KG1 (cell line): Measurements from ENCODE around the gene CHAF1A.

Experiments used
- DNase-seq: peaks from one replicate; lab custom pipeline; 2025; lab: John Stamatoyannopoulos, UW

Gene CHAF1A

GRCh38 chr19:4456843-4457653 is 54.6 kb downstream of the CHAF1A start:
- no peak for DNase-seq

GRCh38 chr19:4457654-4458395 is 55.4 kb downstream of the CHAF1A start, which contains the start of gene UBXN6:
TSS of gene UBXN6 (minus strand) at chr19:4457794. CDS start at chr19:4457697, 97 bp downstream.
- peak; percentile 90 for DNase-seq

GRCh38 chr19:4464815-4465581 is 62.6 kb downstream of the CHAF1A start:
- DNase-seq = no peak

- no peak for DNase-seq
These were observed 65.4 kb downstream of the CHAF1A start for GRCh38 chr19:4467835-4468234.

GRCh38 chr19:4471403-4472173 is 69.1 kb downstream of the CHAF1A start:
- DNase-seq = peak; percentile 100

- DNase-seq = no peak
These were observed 69.9 kb downstream of the CHAF1A start, which contains the start of gene HDGFL2 for GRCh38 chr19:4472174-4472974. TSS of gene HDGFL2 (plus strand) at chr19:4472297. CDS start at chr19:4472351, 54 bp downstream.

- no peak for DNase-seq
These were observed 70.7 kb downstream of the CHAF1A start for GRCh38 chr19:4473011-4473762.

GRCh38 chr19:4473763-4474513 is 71.5 kb downstream of the CHAF1A start:
- no peak for DNase-seq

- DNase-seq = no peak
These were observed 72.1 kb downstream of the CHAF1A start for GRCh38 chr19:4474514-4475022.

- no peak for DNase-seq
These were observed 74.8 kb downstream of the CHAF1A start for GRCh38 chr19:4477034-4477801.

GRCh38 chr19:4482721-4483364 is 80.4 kb downstream of the CHAF1A start:
- DNase-seq = no peak

GRCh38 chr19:4483385-4483784 is 80.9 kb downstream of the CHAF1A start:
- DNase-seq = no peak

- DNase-seq = no peak
These were observed 85.1 kb downstream of the CHAF1A start for GRCh38 chr19:4487572-4487971.

GRCh38 chr19:4488496-4488895 is 86.1 kb downstream of the CHAF1A start:
- DNase-seq = no peak

GRCh38 chr19:4491446-4491845 is 89.0 kb downstream of the CHAF1A start:
- DNase-seq = no peak

- DNase-seq = no peak
These were observed 90.1 kb downstream of the CHAF1A start for GRCh38 chr19:4492337-4493103.
